Suprapubic skin (tissue), 4 donors: ENCODE measurements around the gene SLC12A8. TPM values are rescaled to one million over a fixed set of nuclear protein-coding genes. Genes with fewer than 3 reads are reported as not detected.

Experiments
- DNase-seq, 2 donors: peaks; one replicate each; pipeline ENCODE4 v3.0.0-alpha.2; 2019; ENCODE audit warnings: low spot score in 2 of 2
- H3K27ac ChIP-seq: fragments of 200-600 bp; sonication (generic); one replicate; pipeline ENCODE4 v1.5.1; 2019
- H3K27me3 ChIP-seq: fragments of 200-600 bp; sonication (generic); one replicate; pipeline ENCODE4 v1.5.1; 2019
- H3K36me3 ChIP-seq: fragments of 200-600 bp; sonication (generic); one replicate; pipeline ENCODE4 v1.5.1; 2019
- H3K4me1 ChIP-seq: fragments of 200-600 bp; sonication (generic); one replicate; pipeline ENCODE4 v1.5.1; 2019
- H3K4me3 ChIP-seq: fragments of 200-600 bp; sonication (generic); one replicate; pipeline ENCODE4 v1.5.1; 2019; ENCODE audit warnings: mild to moderate bottlenecking
- H3K9me3 ChIP-seq: fragments of 200-600 bp; sonication (generic); one replicate; pipeline ENCODE4 v1.5.1; 2019
- CTCF ChIP-seq, 2 donors: fragments of 200-600 bp in 1 of 2; fragments of 450-650 bp in 1 of 2; sonication (generic) in 1 of 2; IDR thresholded peaks; one replicate each; pipeline ENCODE4 v1.5.1; 2016 to 2019; ENCODE audit warnings: antibody characterized with exemption in 2 of 2, mild to moderate bottlenecking in 1 of 2, moderate library complexity in 1 of 2
- EP300 ChIP-seq: sonication (generic); formaldehyde crosslinking; IDR thresholded peaks from one replicate; pipeline ENCODE4 v1.6.1; 2017; ENCODE audit warnings: antibody characterized with exemption
- POLR2A ChIP-seq, 2 donors: fragments of 450-650 bp; IDR thresholded peaks; one replicate each; pipeline ENCODE4 v1.6.1; 2017; ENCODE audit warnings: antibody characterized with exemption in 2 of 2, mild to moderate bottlenecking in 2 of 2, moderate library complexity in 2 of 2
- POLR2AphosphoS5 ChIP-seq, 3 donors: sonication (generic); formaldehyde crosslinking; IDR thresholded peaks; one replicate each; pipeline ENCODE4 v1.6.1; 2017; ENCODE audit warnings: antibody characterized with exemption in 3 of 3
- WGBS: methylation state at CpG from one replicate; pipeline ENCODE4 v1.1.5; 2018; 5-methylcytosine and 5-hydroxymethylcytosine counted together
- total RNA-seq, 4 donors: library from RNA; depleted of rRNA; stranded (reverse); fragments of >200 nt; gene quantifications; one replicate each; pipeline ENCODE4 v1.1.0, GENCODE V29; 2016

The SLC12A8 gene
- total RNA-seq, 4 donors from 2014 or later, result 2.5 to 5.8 (median 4.4) TPM

- TF ChIP-seq POLR2AphosphoS5 (IDR thresholded peaks at IDR 0.05) (no peak), POLR2A (IDR thresholded peaks at IDR 0.05) (no peak)
- Histone ChIP-seq H3K9me3 (no peaks in the 10 kb centered on the region), H3K27me3 (no peaks in the 10 kb centered on the region), H3K4me3 (no peak overlapping the region), H3K36me3 (no peaks in the 10 kb centered on the region), H3K27ac (no peak overlapping the region), H3K4me1 (peaks cover 26% of the 10 kb centered on the region)
- peak in 1 of 2 donors; percentile 34 for DNase-seq
- 75% methylated on average over 9 of the region's 9 CpGs for WGBS
Observed at GRCh38 chr3:125151442-125151817, 61.1 kb downstream of the SLC12A8 start.

- no peak overlapping the region for H3K4me3 ChIP-seq
- TF ChIP-seq EP300, result no peak
- no peak for TF ChIP-seq POLR2A (IDR thresholded peaks at IDR 0.05)
- TF ChIP-seq POLR2AphosphoS5 (IDR thresholded peaks at IDR 0.05), result no peak
- TF ChIP-seq CTCF (IDR thresholded peaks at IDR 0.05), result peak in 1 of 2 donors; percentile 44
- no peaks in the 10 kb centered on the region for H3K9me3 ChIP-seq
- peak in 1 of 2 donors; percentile 13 for DNase-seq
- H3K27ac ChIP-seq, result no peak overlapping the region
- 74% methylated on average over 14 of the region's 14 CpGs for WGBS
- H3K27me3 ChIP-seq, result no peaks in the 10 kb centered on the region
- no peaks in the 10 kb centered on the region for H3K36me3 ChIP-seq
- peaks cover 26% of the 10 kb centered on the region for H3K4me1 ChIP-seq
Observed at GRCh38 chr3:125150525-125151441, 61.8 kb downstream of the SLC12A8 start.

GRCh38 chr3:125149462-125149861, 63.1 kb downstream of the SLC12A8 start:
- Histone ChIP-seq H3K27ac (no peak overlapping the region), H3K4me1 (peaks cover 30% of the 10 kb centered on the region), H3K9me3 (no peaks in the 10 kb centered on the region), H3K36me3 (no peaks in the 10 kb centered on the region), H3K4me3 (no peak overlapping the region), H3K27me3 (no peaks in the 10 kb centered on the region)
- DNase-seq, result no peak
- TF ChIP-seq POLR2A (IDR thresholded peaks at IDR 0.05), result no peak
- TF ChIP-seq EP300, result no peak
- no peak for TF ChIP-seq POLR2AphosphoS5 (IDR thresholded peaks at IDR 0.05)
- TF ChIP-seq CTCF (IDR thresholded peaks at IDR 0.05), result no peak

GRCh38 chr3:125148836-125149235, 63.7 kb downstream of the SLC12A8 start:
- peaks cover 37% of the 10 kb centered on the region for H3K4me1 ChIP-seq
- no peak for TF ChIP-seq CTCF (IDR thresholded peaks at IDR 0.05)
- TF ChIP-seq POLR2AphosphoS5 (IDR thresholded peaks at IDR 0.05), result no peak
- no peak for TF ChIP-seq POLR2A (IDR thresholded peaks at IDR 0.05)
- TF ChIP-seq EP300, result no peak
- WGBS, result 32% methylated on average over 14 of the region's 17 CpGs
- no peaks in the 10 kb centered on the region for H3K36me3 ChIP-seq
- H3K9me3 ChIP-seq, result no peaks in the 10 kb centered on the region
- H3K27ac ChIP-seq, result no peak overlapping the region
- no peaks in the 10 kb centered on the region for H3K27me3 ChIP-seq
- peak in 1 of 2 donors; percentile 82 for DNase-seq
- H3K4me3 ChIP-seq, result no peak overlapping the region

- TF ChIP-seq EP300 (no peak), POLR2AphosphoS5 (IDR thresholded peaks at IDR 0.05) (no peak), POLR2A (IDR thresholded peaks at IDR 0.05) (no peak), CTCF (IDR thresholded peaks at IDR 0.05) (no peak)
- H3K9me3 ChIP-seq, result no peaks in the 10 kb centered on the region
- H3K36me3 ChIP-seq, result no peaks in the 10 kb centered on the region
- H3K27me3 ChIP-seq, result no peaks in the 10 kb centered on the region
- DNase-seq, result no peak
- H3K4me1 ChIP-seq, result peaks cover 43% of the 10 kb centered on the region
- 81% methylated on average over 6 of the region's 7 CpGs for WGBS
- H3K4me3 ChIP-seq, result no peak overlapping the region
- no peak overlapping the region for H3K27ac ChIP-seq
Observed at GRCh38 chr3:125148016-125148812, 64.3 kb downstream of the SLC12A8 start.
